Posterior cingulate gyrus (tissue), 11 donors: ENCODE data around the gene FBXO41.

ENCODE experiments used
- DNase-seq, 10 donors: peaks; one replicate each; pipeline versions ENCODE4 v3.0.0 to v3.0.0-alpha.2; 2020 to 2021; ENCODE audit warnings: mixed read lengths in 3 of 10
- intact Hi-C: fragments of 100-400 bp; cut with DNase I; formaldehyde crosslinking; loops from one replicate; pipeline ENCODE4 v1.15.1; 2023

The FBXO41 gene

GRCh38 chr2:73252238-73253027, 31.8 kb downstream of the FBXO41 start:
- DNase-seq: no peak

DNA sequence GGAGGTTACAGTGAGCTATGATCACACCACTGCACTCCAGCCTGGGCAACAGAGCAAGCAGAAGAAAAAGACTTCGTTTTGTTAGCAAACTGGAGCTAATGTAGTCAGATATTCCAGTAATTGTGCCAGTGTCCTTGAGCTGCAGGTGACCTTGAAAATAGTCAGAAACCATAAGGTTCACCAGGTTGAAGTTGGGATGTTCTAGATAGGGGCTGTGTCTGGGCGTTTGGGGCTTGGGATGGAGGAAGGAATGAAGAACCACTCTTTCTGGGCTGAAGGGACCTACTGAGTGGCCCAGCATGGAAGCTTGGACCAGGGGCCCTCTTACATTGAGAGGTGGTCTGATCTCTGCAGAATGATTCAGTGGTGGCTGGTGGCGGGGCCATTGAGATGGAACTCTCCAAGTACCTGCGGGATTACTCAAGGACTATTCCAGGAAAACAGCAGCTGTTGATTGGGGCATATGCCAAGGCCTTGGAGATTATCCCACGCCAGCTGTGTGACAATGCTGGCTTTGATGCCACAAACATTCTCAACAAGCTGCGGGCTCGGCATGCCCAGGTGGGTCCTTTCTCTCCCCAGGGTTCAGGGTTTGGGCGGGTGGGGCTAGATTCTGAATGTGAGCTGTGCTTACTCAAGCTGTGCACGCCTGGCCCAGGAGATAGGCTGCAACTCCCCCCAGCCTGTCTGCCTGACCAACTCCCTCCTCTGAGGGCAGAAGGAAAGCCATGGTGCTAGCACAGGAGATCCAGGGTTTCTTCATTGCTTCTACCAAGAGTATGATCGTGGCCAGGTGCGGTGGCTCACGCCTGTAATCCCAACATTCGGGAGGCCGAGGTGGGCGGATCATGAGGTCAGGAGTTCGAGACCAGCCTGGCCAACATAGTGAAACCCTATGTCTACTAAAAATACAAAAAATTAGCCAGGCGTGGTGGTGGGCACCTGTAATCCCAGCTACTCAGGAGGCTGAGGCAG, 33.1 kb downstream of the FBXO41 start:
- DNase-seq: no peak
- intact Hi-C loops: no loop called here

More at GRCh38 chr2:73252238-73253027, 31.8 kb downstream of the FBXO41 start:
- intact Hi-C loops: no loop called here

- peak in 1 of 10 donors; percentile 42 for DNase-seq
- intact Hi-C loops: no loop called here
Observed at GRCh38 chr2:73249636-73250035, 34.6 kb downstream of the FBXO41 start.

- DNase-seq: no peak
- intact Hi-C loops: no loop called here
Observed at GRCh38 chr2:73246850-73247249, 37.4 kb downstream of the FBXO41 start.

DNA sequence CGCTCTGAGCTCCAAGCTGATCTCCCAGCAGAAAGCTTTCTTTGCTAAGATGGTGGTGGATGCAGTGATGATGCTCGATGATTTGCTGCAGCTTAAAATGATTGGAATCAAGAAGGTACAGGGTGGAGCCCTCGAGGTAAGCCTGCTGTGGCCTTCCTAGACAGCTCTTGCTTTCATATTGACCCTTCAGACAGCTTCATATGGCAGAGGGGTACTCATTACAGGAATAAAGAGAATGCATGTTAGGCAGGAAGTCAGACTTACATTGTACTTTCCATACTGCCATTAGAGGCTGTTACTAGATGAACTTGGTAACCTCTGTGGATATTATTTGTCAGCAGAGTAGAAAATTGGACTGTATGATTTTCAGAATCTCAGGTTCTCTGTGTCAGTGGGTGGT, 39.7 kb downstream of the FBXO41 start:
- peak in 1 of 10 donors; percentile 8 for DNase-seq
- intact Hi-C loops: no loop called here

DNA sequence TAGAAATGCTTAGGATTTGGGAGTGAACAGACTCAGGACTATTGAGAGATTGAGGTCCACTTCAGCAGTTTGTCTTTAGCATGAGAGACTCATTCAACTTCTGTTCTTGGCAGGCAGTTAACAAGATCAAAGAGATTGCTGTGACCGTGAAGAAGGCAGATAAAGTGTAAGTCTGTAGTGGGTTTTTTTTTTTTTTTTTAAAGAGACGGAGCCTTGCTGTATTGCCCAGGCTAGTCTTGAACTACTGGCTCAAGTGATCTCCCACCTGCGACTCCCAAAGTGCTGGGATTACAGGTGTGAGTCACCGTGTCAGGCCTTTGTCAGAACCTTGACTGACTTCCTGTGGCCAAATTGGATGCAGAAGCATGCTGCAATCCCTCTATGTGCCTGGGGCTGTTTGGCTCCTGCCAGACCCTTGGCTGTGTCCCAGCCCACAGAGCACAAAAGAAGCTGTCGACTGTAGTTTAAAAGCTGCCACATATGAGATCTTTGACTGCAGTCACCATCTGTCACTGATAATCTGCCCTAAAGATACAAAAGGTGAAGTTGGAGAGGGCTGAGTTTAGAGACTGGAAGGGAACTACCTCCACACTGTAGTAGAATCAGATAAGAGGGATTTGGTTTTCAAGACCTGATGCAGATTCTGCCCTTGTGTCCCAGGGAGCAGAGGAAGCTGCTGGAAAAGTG, 40.3 kb downstream of the FBXO41 start:
- DNase-seq: peak in 1 of 10 donors; percentile 37
- intact Hi-C loops: no loop called here

DNA sequence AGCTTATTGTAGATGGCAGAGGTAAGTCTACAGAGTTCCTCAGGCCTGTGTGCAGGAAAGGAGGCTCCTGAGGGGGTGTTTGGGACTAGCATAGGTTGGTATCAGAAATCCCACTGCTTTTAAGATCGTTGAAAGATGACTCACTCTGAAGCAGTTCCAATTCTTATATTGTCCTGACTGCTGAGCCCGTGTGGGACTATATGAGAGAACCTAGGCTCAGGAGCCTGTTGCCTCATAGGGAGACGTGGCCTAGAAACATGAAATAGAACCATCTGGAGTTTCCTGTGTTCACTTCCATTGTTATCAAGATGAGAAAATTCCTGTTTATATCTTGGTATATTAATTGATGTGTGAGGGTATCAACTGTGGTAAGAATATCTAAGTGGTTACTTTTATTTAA, 44.5 kb downstream of the FBXO41 start:
- intact Hi-C loops: loop anchor here (10.0 kb wide), 1 partner anchor 495 kb away; the partner anchor contains the start of gene TPRKB

GRCh38 chr2:73238976-73239375, 45.3 kb downstream of the FBXO41 start:
- intact Hi-C loops: loop anchor here (10.0 kb wide), 1 partner anchor 496 kb away; the partner anchor contains the start of gene TPRKB
- peak in 1 of 10 donors; percentile 46 for DNase-seq

More for the DNA sequence above, 44.5 kb downstream of the FBXO41 start:
- no peak for DNase-seq

- intact Hi-C loops: loop anchor here (10.0 kb wide), 1 partner anchor 497 kb away; the partner anchor contains the start of gene TPRKB
- peak in 1 of 10 donors; percentile 15 for DNase-seq
Observed at GRCh38 chr2:73238149-73238548, 46.1 kb downstream of the FBXO41 start.

GRCh38 chr2:73237168-73237567, 47.1 kb downstream of the FBXO41 start:
- DNase-seq: peak in 1 of 10 donors; percentile 3
- intact Hi-C loops: loop anchor here (10.0 kb wide), 1 partner anchor 498 kb away; the partner anchor contains the start of gene TPRKB

DNA sequence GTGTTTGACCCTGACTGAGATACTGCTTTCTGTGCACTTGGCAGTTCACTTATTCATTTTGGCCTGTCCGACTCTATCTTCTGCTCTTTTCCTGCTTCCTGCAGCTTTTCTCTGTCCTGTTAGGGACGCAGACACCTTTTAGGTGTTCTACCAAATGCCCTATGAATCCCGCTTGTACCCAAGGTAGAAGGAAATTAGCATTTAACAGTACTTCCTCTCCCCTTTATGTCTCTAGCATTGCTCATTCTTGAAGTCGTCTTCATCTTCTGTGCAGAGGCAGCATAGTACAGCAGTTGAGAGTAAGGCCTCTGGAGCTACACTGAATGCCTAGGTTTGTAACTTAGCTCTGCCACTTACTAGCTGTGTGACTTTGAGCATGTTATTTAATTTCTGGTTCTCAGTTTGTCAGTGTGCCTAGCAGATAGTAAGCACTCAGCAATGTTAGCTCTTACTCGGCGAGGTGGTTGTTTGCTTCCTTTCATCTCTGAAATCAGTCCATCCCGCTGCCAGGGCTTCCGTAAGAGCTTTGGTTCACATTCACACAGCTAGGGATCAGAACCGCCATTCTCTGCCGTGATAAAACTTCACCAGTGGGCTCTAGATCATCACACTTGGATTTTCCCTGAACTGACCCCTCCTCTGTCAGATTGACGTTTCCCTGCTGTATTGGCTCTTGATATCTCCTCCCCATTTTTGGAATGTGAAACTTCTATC, 48.8 kb downstream of the FBXO41 start:
- peak in 1 of 10 donors; percentile 5 for DNase-seq
- intact Hi-C loops: loop anchor here (10.0 kb wide), 1 partner anchor 499 kb away; the partner anchor contains the start of gene TPRKB

DNA sequence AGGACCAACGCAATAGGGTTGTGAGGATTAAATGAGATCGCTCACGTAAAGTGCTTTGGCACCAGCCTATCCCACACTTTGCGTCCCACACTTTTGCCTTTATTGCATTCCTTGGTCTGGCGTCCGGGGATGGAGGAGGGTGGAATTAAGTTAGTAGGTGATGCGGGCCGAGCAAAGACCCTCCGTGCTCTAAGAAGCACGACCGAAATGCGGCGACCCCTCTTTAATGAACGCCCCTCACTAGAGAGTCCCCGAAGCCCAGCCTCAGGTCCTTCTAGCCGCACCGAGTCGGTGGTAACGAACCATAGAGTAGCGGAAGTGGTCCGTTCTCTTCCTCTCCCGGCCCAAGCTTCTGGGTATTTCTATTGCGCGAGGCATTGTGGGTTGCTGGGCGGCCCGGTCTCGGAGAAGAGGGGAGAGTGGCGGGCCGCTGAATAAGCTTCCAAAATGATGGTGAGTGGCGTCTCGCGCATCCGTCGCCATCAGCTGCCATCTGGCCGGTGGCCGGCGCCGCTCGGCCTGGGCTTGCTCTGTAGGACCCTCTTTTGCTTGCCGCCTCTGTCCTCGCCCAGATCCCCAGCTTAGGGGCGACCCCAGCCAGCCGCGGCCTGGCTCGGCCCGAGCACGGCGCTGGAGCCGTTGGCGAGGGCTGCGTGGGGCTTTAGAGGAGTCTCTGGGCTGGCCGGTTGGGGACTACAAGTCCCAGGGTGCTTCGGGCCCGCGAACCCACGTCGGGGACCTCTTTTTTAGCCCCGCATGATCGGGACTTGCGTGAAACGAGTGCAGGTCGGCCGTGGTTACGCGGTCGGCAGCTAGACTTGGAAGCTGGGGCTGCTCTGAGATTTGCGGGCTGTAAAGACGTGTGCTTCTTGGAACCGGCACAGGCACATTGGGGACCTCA, 50.1 kb downstream of the FBXO41 start, which contains the start of gene CCT7:
Gene CCT7, plus strand, starts transcription at position 377 of the 901 bp plus-strand sequence. Its CDS starts 71 bp downstream, at position 448.
- DNase-seq: peak; percentile 90 to 98 (median 92)
- intact Hi-C loops: loop anchor here (2.0 to 10.0 kb wide), 3 partner anchors 19 to 501 kb away; partner anchors contain the start of genes ALMS1, SMYD5 and TPRKB

- intact Hi-C loops: loop anchor here (2.0 to 10.0 kb wide), 3 partner anchors 19 to 501 kb away; partner anchors contain the start of genes ALMS1, SMYD5 and TPRKB
- DNase-seq: peak; percentile 98 to 100 (median 100)
Observed at GRCh38 chr2:73233154-73233931, 50.9 kb downstream of the FBXO41 start, which contains the start of gene PRADC1. Gene PRADC1 (minus strand): TSS chr2:73233239. CDS start chr2:73233160, 79 bp downstream.

- intact Hi-C loops: loop anchor here (2.0 to 10.0 kb wide), 3 partner anchors 18 to 502 kb away; partner anchors contain the start of genes ALMS1, SMYD5 and TPRKB
- peak in 2 of 10 donors; percentile 18 to 23 for DNase-seq
Observed at GRCh38 chr2:73232403-73233153, 51.7 kb downstream of the FBXO41 start.

- peak in 1 of 10 donors; percentile 64 for DNase-seq
- intact Hi-C loops: no loop called here
Observed at GRCh38 chr2:73228631-73229030, 55.6 kb downstream of the FBXO41 start.

DNA sequence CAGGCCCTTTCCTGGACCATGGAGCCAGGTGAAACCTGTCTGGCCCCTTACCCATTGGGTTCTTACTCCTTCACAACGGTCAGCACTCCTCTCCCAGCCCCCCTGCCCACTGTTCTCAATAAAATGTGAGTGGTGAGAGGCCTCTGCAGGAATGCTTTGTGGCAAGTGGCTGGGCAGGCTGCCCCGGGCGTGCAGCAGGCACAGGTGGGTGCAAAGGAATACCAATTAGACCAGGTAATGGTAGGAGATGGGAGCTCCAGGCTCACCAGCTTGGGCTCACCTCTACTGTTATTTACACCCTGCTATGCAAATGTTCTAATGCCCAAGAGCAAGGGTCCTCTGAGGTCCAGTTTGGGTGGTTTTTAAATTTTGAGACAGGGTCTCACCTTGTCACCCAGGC, 57.2 kb downstream of the FBXO41 start:
- peak in 1 of 10 donors; percentile 12 for DNase-seq
- intact Hi-C loops: no loop called here
